Activated CD4-positive, alpha-beta T cell treated with anti-CD3 and anti-CD28 coated beads for 4 hours (primary cell): ENCODE measurements around the gene PIK3C2B.
"Not testable (repeated sequence)": the region's sequence is repeated elsewhere in the genome, so short reads cannot be mapped to it uniquely, and the experiment has no call there.

ENCODE experiments used
- DNase-seq, 2 donors: peaks; one replicate each; pipeline ENCODE4 v3.0.0-alpha.2; 2020

PIK3C2B gene, protein sequence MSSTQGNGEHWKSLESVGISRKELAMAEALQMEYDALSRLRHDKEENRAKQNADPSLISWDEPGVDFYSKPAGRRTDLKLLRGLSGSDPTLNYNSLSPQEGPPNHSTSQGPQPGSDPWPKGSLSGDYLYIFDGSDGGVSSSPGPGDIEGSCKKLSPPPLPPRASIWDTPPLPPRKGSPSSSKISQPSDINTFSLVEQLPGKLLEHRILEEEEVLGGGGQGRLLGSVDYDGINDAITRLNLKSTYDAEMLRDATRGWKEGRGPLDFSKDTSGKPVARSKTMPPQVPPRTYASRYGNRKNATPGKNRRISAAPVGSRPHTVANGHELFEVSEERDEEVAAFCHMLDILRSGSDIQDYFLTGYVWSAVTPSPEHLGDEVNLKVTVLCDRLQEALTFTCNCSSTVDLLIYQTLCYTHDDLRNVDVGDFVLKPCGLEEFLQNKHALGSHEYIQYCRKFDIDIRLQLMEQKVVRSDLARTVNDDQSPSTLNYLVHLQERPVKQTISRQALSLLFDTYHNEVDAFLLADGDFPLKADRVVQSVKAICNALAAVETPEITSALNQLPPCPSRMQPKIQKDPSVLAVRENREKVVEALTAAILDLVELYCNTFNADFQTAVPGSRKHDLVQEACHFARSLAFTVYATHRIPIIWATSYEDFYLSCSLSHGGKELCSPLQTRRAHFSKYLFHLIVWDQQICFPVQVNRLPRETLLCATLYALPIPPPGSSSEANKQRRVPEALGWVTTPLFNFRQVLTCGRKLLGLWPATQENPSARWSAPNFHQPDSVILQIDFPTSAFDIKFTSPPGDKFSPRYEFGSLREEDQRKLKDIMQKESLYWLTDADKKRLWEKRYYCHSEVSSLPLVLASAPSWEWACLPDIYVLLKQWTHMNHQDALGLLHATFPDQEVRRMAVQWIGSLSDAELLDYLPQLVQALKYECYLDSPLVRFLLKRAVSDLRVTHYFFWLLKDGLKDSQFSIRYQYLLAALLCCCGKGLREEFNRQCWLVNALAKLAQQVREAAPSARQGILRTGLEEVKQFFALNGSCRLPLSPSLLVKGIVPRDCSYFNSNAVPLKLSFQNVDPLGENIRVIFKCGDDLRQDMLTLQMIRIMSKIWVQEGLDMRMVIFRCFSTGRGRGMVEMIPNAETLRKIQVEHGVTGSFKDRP (N-terminal part only)

DNA sequence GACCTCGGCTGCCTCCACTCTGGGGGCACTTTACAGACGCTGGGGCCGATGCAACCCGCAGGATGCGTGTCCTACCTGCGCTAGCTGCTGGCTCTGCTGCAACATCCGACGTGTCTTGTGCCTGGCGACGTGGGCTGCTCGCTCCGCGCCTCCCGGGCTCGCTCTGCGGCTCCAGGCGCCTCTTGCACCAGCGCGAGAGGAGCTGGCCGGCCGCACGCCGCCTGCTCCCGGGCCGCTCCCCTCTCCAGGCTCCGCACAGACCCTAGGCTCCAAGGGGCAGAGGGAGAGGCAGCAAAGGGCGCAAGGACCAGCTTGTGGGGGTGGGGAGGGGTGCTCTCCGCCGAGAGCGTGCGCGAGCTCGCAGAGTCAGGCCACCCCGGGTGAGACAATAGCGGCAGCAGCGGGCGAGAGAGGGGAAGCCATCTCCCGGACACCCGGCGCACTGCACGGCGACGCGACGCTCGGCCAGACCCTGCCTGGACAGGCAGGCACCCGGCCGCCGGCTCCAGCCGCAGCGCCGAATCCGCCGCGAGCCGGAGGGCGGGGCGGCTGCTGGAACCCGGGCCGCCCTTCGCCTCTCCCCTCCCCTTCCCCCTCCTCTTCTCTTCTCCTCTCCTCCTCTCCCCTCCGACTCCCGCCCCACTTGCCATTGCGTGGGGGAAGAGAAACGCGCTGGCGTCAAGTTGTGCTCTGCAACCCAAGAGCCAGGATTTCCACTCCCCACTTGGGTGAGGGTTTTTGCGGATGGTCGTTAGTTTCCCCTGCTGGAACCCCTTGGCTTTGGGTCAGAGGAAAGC is at the start of gene PIK3C2B:
Gene PIK3C2B, minus strand, starts transcription at position 525 of the 797 bp plus-strand sequence. CDS start 25,003 bp downstream, outside the sequence.
- DNase-seq: peak; percentile 66

DNA sequence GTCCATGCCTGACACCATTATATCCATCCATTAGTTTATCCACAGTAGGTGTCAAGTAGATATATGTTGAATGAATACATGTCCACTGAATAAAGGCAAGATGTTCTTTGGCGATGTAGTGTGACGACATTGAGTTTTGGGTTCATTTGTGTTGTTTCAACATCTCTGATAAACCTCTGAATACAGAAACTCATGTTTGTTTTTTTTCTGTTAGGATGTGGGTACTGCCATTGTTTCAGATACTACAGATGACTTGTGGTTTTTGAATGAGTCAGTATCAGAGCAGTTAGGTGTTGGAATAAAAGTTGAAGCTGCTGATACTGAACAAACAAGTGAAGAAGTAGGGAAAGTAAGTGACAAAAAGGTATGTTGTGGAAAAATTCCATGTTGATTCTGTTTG is 49.7 kb upstream of the PIK3C2B start:
- DNase-seq: no peak

DNA sequence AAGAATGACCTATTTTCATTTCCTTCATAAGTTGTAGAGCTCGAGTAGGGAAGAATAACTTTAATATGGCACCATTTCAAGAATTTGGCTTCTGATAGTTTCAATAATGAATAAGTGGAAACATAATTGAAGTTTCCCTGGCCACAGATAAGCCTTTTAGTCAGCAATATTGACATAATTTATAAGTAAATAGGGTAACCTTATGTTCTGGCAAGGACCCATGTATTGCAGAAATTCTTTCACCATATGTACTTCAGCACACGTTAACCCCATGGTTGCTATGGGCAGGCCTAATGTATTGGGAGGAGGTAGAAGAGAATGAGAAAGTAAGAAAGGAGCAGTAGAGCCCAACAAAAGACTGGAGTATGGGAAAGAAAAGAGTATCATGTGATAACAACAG is 47.0 kb upstream of the PIK3C2B start:
- DNase-seq: no peak

DNA sequence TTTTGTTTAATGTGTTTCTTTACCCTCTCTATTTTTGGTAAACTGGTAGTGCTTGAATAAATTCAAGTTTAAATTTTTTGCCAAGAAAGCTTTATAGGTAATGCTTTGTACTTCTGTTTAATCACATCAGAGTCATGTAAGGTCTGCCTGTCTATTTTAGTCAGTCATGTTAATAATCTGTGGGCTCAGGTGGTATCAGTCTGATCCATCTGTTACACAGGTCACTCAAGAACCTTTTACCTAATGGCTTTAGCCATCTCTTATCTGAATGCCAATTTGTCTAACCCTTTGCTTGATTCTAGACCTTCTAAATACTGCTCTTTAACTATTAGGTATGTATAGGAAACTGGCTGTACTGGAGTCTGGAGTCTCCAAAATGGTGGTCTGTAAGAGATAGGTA is 38.2 kb upstream of the PIK3C2B start:
- no peak for DNase-seq

DNA sequence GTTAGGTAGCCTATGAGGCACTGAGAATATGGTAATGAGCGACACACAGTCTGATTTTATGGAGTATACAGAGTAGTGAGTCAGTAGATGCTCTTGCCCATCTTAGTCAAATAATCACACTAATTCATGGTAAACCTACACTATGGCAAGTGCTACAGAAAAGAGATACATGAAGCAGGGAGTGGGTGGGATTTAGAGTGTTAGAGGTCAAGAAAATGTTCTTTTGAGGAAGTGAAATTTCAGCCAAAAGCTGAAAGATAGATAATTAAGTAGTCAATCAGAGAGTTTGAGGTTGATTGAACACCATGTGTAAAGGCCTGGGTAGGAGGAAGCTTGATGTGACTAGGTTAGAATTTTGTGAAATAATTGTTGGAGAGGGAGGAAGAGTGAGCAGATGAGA is 36.3 kb upstream of the PIK3C2B start:
- no peak for DNase-seq

DNA sequence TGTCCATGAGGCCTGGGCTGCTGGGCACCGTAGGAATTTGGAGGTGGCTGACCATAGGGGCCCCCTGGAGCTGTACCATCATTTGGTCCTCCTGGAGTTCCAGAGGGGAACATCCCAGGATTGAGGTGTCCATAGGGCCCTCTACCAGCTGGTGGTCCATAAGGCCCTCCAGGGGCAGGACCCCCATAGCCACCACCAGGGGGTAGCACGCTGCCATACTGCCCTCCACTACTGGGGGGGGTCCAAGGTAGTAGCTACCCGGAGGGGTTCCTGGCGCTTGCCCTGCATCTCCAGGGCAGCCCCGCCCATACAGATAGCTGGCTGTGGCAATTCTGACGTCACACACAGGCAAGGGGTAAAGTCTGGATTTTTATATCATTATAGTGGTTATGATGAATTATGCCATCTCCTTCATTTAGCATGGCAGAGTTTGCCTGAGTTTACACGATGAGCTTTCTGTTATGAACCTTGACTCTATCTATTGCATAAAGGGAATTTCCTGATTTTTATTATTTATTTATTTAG is 34.8 kb upstream of the PIK3C2B start:
- no peak for DNase-seq

DNA sequence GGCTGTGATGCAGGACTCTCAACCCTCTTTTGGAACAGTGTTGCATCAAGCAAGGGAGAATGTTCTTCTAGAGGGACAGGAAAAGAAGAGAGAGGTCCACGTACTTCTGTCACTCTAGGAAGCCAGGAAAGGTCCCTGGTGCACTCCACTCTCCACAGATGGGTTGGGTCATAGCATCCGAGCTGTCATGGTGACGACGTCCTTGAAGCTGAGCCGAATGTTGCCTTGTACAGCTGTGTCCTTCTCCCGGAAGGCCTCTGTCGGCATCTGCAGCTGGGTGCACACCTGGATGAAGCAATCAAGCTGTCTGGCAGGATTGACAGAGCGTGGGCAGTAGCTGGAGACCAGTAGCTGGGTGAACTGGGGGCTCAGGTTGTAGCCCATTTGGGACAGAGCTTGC is 34.1 kb upstream of the PIK3C2B start:
- DNase-seq: no peak

DNA sequence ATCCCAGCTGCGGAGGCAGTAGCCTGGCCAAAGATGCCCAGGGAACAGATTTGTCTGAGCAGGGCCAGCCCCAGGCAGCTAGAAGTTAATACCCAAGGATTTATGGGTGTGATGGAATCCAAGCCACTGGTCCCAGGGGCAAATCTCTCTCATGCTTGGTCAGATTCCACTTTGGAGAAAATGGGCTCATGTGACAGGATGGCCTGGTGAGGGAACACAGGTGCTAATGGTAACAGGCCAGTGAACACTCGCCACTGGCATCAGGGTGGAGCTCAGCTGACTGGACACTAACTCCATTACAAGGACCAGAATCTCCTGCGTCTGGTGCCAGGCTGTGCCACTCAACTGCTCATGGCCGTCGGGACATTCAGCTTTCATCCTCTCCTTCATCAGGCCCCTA is 33.6 kb upstream of the PIK3C2B start:
- DNase-seq: no peak

DNA sequence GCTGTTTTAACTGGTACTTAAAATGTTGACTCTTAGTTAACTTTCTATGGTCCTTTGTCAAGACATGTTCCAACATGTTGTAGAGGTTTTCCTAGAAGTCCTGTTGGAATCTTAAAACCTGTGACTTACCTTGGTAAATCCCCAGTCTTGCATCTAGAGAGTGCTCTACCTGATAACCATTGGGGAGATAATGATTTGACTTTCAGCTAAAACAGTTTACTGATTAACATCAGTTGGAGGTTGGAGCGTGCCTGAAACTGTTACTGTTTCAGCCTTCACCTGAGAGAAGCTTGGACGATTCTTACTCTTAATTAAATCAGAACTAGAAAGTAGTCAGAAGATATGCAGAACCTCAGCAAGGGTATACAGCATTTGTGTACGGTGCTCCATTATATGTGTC is 30.4 kb upstream of the PIK3C2B start:
- no peak for DNase-seq

DNA sequence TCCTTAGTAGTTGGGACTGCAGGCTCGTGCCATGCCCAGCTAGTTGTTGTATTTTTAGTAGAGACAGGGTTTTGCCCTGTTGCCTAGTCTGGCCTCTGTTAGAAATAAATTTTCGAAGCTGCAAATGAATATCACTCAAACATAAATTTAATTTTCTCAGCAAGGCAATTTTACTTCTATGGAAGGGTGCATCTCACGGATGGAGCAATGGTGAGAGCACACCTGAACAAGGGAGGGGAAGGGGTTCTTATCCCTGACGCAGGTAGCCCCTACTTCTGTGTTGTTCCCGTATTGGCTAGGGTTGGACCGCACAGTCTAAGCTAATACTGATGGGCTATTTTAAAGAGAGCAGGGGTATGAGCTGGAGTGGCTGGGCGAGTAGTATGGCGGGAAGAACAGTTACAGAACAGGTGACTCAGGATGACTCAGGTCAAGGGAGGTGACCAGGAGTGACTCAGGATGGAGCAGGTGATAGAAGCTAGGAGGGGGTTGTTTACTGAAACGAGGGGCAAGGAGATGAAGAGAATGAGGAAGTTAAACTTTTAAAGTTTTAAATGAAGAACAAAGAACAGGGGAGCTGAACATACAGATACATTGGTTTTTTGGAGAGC is 29.1 kb upstream of the PIK3C2B start:
- no peak for DNase-seq

DNA sequence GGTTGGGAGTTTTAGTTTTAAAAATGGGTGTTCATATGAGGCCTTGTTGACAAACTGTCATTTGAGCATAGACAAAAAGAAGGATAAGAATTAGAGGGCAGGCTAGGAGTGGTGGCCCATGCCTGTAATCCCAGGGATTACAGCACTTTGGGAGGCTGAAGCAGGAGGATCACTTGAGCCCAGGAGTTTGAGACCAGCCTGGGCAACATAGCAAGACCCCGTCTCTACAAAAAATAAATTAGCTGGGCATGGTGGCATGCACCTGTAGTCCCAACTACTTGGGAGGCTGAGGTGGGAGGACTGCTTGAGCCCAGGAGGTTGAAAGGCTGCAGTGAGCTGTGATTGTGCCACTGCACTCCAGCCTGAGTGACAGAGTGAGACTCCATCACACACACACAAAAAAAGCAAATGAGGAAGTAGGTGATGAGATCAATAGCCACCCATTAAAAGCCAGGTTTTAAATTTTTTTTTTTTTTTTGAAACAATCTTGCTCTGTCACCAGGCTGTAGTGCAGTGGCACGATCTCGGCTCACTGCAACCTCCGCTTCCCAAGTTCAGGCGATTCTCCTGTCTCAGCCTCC is 27.4 kb upstream of the PIK3C2B start:
- DNase-seq: not testable (repeated sequence)

DNA sequence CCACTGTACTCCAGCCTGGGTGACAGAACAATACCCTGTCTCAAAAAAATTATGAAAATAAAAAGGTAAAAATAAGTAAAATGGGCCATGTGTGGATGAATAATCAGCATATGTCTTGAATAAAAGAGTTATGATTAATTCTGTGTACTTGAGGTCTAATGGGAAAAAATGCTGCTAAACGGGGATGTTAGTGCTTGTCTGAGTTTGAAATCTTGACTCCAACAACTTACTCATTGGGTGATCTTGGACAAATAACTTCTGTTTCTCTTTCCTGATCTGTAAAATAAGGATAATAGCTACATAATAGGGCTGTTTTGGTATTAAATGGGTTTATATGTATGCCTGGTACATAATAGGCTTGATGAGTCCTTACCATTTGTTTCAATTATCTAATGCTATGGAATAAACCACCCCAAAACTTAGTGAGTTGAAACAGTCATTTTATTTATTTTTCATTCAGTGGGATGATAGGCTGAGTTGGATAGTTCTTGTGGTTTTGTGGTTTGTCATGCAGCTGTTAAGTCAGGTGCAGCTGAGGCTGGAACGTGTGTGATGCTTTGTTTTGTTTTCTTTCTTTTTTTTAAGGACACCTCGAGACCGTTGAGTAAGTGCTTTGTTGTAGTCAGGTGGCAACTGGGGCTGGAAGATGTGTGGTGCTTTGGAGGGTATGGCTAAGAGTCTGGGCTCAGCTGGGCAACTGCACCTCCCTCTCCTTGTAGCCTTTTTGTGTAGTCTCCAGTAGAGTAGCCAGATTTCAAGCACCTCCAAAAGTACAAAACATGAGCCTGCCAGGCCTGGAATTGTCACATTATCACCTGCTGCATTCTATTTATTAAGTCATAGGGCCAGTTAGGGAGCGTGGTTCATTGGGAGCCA is 26.5 kb upstream of the PIK3C2B start:
- DNase-seq: peak; percentile 38 to 58

DNA sequence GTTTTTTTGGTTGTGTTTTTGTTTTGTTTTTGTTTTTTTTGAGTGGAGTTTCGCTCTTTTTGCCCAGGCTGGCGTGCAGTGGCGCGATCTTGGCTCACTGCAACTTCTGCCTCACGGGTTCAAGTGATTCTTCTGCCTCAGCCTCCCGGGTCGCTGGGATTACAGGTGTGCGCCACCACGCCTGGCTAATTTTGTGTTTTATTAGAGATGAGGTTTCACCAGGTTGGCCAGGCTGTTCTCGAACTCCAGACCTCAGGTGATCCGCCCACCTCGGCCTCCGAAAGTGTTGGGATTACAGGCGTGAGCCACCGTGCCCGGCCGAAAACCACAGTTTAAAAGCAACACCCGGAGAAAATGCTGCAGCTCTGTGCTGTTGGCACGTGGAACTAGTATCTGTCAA is 22.8 kb upstream of the PIK3C2B start:
- not testable (repeated sequence) for DNase-seq

DNA sequence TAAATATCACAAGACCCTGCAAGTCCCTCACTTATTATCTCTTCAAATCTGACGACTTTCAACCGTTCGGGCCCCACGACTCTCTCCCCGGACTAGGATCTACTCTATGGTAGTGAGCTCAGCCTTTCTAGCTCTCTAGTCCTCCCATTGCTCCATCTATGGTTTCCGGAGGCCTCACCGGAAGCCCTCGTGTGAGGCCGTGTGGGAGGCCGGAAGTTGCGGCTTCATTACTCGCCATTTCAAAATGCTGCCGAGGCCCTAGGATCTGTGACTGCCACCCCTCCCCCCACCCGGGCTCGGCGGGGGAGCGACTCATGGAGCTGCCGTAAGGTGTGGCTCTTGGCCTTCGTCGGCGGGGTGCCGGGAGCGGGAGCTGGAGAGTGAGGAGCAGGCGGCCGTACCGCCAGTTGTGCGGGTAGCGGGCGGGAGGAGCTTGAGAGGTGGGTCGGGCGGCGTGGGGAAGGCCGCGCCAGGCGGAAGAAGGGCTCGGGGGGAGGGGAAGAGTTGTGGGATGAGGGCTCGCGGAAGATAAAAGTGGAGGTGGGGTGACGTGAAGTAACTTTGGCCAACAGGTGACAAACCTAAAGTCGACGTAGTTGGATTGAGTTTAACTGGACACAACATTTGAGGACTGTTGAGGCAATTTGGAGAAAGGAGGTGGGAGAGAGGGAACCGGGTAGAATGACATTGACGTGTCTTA is 21.7 kb upstream of the PIK3C2B start, which contains the start of gene MDM4:
Gene MDM4, plus strand, starts transcription at position 227 of the 700 bp plus-strand sequence. CDS start 9,113 bp downstream, outside the sequence.
- DNase-seq: peak; percentile 92 to 95

DNA sequence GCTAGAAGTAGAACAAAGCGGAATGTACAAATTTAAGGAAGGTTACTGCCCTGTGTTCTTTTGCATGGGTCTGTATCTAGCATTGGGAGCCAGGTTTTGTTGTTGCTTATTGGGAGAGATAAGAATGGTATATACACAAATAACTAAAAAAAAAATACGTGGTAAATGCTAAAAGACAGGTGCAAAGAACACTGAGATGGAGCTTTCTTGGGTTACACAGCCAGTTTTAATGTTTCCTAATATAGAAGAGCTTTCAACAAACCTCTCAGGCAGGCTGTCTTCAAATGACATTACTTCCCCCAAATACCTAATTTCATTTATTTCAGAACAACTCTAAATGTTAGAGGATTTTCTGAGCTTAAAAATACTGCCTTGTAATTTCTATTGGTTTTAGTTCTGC is 20.2 kb upstream of the PIK3C2B start:
- DNase-seq: no peak

DNA sequence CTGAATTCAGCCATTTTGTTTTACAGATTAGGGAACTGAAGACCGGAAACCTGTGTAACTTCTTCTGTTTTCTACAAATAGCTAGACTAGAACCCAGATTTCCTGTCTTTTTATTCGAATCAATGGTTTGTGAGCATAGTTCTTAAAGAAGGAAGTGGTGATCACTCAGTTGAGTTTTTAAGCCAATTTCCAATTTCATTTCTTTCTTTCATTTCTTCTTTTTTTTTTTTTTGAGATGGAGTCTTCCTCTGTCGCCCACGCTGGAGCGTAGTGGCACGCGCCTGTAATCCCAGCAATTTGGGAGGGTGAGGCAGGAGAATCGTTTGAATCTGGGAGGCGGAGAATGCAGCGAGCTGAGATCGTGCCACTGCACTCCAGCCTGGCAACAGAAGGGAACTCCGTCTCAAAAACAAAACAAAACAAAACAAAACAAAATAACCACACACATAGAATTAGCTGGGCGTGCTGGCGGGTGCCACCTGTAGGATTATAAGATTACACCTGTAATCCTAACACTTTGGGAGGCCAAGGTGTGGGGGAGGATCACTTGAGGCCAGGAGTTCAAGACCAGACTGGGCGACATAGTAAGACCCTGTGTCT is 18.6 kb upstream of the PIK3C2B start:
- DNase-seq: peak; percentile 35 to 50

DNA sequence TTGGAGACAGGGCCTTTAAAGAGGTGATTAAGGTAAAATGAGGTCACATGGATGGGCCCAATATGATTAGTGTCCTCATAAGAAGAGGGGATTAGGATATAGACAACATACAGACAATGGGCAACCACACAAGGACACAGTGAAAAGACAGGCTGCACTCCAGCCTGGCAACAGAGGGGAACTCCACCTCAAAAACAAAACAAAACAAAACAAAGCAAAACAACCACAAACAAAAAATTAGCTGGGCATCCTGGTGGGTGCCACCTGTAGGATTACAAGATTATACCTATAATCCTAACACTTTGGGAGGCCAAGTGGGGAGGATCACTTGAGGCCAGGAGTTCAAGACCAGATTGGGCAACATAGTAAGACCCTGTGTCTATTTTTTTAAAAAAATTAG is 16.8 kb upstream of the PIK3C2B start:
- no peak for DNase-seq

DNA sequence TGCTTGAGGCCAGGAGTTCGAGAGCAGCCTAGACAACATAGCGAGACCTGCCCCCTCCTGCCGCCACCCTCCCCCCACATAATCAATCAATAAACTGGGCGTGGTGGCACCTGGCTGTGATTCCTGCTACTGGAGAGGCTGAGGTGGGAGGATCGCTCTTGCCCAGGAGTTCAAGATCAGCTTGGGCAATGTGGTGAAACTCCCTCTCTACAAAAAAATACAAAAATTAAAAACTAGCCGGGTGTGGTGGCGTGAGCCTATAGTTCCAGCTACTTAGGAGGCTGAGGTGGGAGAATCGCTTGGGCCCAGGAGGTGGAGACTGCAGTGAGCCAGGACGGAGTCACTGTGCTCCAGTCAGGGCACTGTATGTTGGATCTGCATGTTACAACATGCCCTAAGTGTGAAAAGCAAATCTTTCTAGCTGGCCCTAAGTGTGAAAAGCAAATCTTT is 14.6 kb upstream of the PIK3C2B start:
- DNase-seq: no peak
